ENCODE data around the gene VSNL1.

The VSNL1 gene

GRCh38 chr2:17630089-17630488 lies 89.6 kb downstream of the VSNL1 start:
- H3K4me3 ChIP-seq (ENCODE audit: low read depth, low read length): no peak overlapping the region
- TF ChIP-seq CTCF (IDR thresholded peaks at IDR 0.05; ENCODE audit: low read depth, low read length): no peak

DNA sequence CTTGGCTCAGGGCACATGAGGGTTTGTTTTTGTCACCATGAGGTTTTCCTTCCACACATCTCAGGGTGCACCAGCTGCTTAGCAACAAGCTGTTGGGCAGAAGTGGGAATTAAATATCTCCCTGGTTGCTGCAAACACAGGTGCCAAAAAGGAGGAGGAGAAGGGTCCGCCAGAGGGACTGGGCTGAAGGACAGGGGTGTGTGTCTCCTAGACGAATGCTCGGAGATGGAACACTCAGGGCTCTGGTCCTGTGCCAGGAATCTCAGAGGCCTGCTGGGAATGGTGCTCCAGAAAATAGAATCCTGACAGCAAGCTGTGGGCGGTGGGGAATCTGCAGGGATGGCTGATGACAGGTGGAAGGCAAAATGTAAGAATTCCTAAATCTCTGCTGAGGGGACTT lies 94.5 kb downstream of the VSNL1 start:
- no peak for TF ChIP-seq CTCF (IDR thresholded peaks at IDR 0.05; ENCODE audit: low read depth, low read length)
- no peak overlapping the region for H3K4me3 ChIP-seq (ENCODE audit: low read depth, low read length)

GRCh38 chr2:17636257-17636656 lies 95.8 kb downstream of the VSNL1 start:
- H3K4me3 ChIP-seq (ENCODE audit: low read depth, low read length): no peak overlapping the region
- no peak for TF ChIP-seq CTCF (IDR thresholded peaks at IDR 0.05; ENCODE audit: low read depth, low read length)

- TF ChIP-seq CTCF (IDR thresholded peaks at IDR 0.05; ENCODE audit: low read depth, low read length): no peak
- no peak overlapping the region for H3K4me3 ChIP-seq (ENCODE audit: low read depth, low read length)
Observed at GRCh38 chr2:17637131-17637906, 96.8 kb downstream of the VSNL1 start.

GRCh38 chr2:17638196-17638743 lies 97.8 kb downstream of the VSNL1 start:
- H3K4me3 ChIP-seq (ENCODE audit: low read depth, low read length): no peak overlapping the region
- TF ChIP-seq CTCF (IDR thresholded peaks at IDR 0.05; ENCODE audit: low read depth, low read length): no peak

DNA sequence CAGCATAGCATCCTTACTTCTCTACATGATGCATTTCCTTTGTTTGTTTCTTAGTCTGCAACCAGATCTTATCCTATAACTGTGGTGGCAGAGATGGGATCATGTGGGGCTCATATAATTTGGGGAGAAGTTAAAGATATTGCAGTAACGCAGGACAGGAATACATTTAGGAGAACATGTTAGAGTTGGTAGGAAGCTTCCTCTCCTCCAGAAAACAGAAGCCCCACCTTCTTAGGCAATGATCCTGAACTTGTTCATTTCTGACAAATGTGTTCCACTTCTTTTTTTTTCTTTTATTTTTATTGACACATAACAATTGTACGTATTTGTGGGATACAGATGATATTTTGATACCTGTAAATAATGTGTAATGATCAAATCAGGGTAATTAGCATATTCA lies 99.9 kb downstream of the VSNL1 start:
- TF ChIP-seq CTCF (IDR thresholded peaks at IDR 0.05; ENCODE audit: low read depth, low read length): no peak
- no peak overlapping the region for H3K4me3 ChIP-seq (ENCODE audit: low read depth, low read length)

GRCh38 chr2:17643031-17643615 lies 102.6 kb downstream of the VSNL1 start:
- TF ChIP-seq CTCF (IDR thresholded peaks at IDR 0.05; ENCODE audit: low read depth, low read length): no peak
- no peak overlapping the region for H3K4me3 ChIP-seq (ENCODE audit: low read depth, low read length)
